Gastrocnemius medialis (tissue), 4 donors: ENCODE data around the gene FBXO48.
"Not testable (repeated sequence)": the region's sequence is repeated elsewhere in the genome, so short reads cannot be mapped to it uniquely, and the experiment has no call there.

Experiments
- POLR2A ChIP-seq, 2 donors: fragments of 450-650 bp; IDR thresholded peaks; one replicate each; pipeline ENCODE4 v1.6.1; 2017; ENCODE audit warnings: antibody characterized with exemption in 2 of 2, mild to moderate bottlenecking in 2 of 2, moderate library complexity in 2 of 2
- TF ChIP-seq, protein P1 (sequence below), 5 experiments: fragments of 450-650 bp in 3 of 5; fragments of 200-600 bp in 2 of 5; sonication (generic) in 2 of 5; IDR thresholded peaks in 4 of 5; conservative IDR thresholded peaks in 1 of 5; 1 replicate in 4 of 5; 2 replicates in 1 of 5; pipeline ENCODE4 v1.5.1; 2016 to 2019; ENCODE audit warnings: antibody characterized with exemption in 5 of 5, mild to moderate bottlenecking in 3 of 5, moderate library complexity in 3 of 5

DNA sequence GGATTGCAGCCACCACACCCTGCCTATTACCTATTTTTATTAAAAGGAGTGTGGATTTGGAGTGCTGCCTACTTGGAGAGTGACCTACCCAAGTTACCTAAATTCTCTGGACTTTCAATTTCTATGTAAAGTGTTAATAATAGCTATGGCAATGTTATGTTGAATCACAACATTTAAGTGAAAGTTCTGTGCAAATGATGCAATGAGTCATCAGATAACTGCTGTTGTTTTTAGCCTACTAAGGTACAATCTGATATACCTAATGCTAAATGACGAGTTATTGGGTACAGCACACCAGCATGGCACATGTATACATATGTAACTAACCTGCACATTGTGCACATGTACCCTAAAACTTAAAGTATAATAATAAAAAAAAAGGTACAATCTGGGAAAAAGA, 21.5 kb upstream of the FBXO48 start:
- TF ChIP-seq, protein P1, sequence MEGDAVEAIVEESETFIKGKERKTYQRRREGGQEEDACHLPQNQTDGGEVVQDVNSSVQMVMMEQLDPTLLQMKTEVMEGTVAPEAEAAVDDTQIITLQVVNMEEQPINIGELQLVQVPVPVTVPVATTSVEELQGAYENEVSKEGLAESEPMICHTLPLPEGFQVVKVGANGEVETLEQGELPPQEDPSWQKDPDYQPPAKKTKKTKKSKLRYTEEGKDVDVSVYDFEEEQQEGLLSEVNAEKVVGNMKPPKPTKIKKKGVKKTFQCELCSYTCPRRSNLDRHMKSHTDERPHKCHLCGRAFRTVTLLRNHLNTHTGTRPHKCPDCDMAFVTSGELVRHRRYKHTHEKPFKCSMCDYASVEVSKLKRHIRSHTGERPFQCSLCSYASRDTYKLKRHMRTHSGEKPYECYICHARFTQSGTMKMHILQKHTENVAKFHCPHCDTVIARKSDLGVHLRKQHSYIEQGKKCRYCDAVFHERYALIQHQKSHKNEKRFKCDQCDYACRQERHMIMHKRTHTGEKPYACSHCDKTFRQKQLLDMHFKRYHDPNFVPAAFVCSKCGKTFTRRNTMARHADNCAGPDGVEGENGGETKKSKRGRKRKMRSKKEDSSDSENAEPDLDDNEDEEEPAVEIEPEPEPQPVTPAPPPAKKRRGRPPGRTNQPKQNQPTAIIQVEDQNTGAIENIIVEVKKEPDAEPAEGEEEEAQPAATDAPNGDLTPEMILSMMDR (IDR thresholded peaks at IDR 0.05 in 4 of 5, conservative IDR thresholded peaks at IDR 0.05 in 1 of 5): not testable (repeated sequence)
- not testable (repeated sequence) for TF ChIP-seq POLR2A (IDR thresholded peaks at IDR 0.05)
